HK-2 (cell line): ENCODE measurements around the gene SH2D3C.

Experiments used
- DNase-seq: peaks from one replicate; pipeline ENCODE4 v3.0.0-alpha.2; 2018; ENCODE audit not compliant: unreplicated experiment

Gene SH2D3C

GRCh38 chr9:127808347-127809001 is 30.0 kb upstream of the SH2D3C start:
- no peak for DNase-seq

DNA sequence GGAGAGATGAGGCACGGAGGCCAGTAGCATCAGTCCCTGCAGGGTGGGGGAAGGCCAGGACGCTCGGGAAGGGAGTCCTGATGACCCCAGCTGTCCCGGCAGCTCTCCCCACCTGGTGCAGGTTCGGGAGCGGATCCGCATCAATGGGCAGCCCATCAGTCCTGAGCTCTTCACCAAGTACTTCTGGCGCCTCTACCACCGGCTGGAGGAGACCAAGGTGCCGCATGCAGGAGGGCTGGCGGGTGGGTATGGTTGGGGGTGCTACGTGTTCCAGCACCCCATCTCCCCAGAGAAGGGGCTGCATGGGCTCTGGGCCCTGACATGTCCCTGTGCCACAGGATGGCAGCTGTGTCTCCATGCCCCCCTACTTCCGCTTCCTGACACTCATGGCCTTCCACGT is 28.4 kb upstream of the SH2D3C start:
- no peak for DNase-seq

DNA sequence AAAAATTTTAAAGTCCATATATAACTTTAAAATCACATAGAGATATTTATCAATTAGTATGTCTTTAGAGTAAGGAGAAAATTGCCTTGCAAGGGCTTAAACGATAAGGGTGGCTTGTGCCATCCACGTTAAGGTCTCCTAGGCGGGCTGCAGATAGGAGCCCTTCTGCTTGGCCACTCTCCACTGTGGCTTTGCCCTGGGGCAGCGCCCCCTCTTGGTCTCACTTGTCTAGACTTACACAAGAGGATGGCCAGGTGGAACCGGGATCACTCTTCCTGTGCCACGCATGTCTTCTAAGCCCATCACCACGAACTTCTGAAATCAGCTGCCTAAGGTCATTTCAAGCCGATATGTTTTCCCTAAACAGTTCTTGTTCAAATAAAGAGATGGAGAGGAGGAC is 27.2 kb upstream of the SH2D3C start:
- no peak for DNase-seq

DNA sequence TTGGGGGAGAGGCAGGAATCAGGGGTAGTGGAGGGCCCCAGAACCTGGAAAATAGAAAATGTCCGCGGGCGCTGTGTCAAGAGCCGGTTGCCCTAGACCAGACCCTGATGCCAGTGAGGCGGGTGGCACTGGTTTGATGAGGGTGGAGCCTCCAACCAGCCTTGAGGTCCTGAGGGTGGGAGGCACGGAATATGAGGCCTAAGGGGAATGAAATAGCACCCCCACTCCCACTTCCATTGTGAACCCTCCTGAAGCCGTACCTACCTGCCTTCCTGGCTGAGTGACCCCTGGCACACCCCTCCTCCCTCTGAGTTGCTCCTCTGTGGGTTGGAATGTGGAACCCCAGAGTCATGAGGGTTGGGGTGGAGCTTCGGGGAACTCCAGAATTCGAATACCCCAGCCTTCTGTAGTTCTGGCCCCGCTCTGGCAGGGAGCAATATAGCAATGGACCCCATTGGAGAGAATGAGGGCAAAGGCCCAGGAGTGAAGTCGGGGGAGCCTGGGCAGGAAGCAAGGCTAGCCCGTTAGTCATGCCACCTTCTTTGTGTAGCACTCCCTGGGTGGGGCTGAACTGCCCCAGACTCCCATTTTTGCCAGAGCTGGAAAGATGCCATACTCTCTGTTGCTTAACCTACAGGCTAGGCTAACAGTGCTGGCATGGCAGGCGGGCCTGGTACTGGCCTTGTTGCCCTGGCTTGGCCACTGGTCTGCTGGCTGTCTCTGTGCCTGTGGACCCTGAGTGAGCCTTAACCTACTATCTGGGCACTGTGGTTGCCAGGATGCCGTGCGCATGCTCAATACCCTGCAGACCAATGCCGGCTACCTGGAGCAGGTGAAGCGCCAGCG is 25.3 kb upstream of the SH2D3C start:
- DNase-seq, result peak; percentile 57

DNA sequence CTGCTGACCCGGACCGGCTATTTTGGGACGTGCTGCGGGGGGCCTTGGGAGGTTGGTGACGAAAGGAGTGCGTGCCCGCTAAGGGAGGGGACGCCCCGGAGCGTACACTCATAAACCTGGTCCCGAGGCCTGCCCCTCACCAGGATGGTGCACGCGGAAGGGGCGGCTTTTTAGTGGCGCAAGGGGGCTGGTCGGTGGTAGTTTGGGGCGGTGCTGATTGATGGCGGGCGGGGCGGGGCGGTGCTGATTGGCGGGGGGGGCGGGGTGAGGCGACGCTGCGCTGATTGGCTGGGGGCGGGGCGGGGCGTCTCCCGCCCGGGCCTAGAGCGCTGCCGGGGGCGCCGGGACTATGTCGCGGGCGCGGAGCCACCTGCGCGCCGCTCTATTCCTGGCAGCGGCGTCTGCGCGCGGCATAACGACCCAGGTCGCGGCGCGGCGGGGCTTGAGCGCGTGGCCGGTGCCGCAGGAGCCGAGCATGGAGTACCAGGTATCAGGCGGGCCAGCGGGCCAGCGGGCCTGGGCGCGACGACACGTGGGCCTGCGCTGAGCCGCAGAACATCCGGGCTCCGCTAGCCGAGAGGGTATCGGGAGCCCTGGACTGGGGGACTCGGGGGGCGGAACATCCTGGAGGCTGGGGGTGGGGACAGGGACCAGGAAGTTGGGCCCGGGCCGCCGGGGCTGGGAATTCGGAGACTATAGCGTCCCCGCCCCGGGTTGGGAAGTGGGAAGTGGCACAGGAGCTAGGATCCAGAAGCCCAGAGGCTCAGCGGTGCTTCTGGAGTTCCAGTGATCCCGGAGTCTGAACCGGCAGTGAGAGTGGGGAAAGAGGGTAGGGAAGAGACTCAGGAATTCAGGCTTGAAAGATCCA is 24.3 kb upstream of the SH2D3C start, which contains the start of gene FPGS:
TSS of gene FPGS (plus strand) at position 307 of the 868 bp plus-strand sequence. CDS start at position 350, 43 bp downstream.
- DNase-seq, result peak; percentile 91

DNA sequence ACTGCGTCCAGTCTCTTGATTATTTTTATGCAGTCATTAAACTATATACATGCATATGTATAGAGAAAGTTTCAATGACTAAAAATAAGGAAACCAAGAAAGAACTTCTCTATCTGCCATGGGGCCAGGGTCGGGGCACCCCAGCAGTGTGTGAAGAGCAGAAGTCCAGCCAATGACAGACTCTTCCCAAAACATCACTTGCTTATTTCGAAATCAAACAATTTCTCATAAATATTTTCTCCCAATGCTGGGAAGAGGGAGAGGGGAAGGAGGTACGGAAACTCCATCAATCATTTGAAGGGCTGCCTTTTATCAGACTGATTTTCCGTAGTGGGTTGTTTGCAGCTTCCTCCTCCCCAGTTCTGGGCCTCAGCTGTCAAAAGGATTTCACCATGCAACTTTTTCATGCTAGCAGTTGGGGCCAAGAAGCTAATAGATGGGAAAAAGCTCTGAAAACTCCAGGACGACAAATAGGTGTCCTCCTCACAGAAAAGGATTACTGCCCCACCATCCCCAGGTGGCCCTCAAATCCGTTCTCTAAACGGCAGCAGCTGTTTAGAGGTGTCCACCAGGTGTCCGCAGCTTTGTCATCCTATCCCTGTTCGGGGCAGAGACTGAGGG is 23.6 kb upstream of the SH2D3C start:
- no peak for DNase-seq

- no peak for DNase-seq
Observed at GRCh38 chr9:127796852-127797370, 18.4 kb upstream of the SH2D3C start.

- DNase-seq, result no peak
Observed at GRCh38 chr9:127796225-127796813, 17.9 kb upstream of the SH2D3C start.

DNA sequence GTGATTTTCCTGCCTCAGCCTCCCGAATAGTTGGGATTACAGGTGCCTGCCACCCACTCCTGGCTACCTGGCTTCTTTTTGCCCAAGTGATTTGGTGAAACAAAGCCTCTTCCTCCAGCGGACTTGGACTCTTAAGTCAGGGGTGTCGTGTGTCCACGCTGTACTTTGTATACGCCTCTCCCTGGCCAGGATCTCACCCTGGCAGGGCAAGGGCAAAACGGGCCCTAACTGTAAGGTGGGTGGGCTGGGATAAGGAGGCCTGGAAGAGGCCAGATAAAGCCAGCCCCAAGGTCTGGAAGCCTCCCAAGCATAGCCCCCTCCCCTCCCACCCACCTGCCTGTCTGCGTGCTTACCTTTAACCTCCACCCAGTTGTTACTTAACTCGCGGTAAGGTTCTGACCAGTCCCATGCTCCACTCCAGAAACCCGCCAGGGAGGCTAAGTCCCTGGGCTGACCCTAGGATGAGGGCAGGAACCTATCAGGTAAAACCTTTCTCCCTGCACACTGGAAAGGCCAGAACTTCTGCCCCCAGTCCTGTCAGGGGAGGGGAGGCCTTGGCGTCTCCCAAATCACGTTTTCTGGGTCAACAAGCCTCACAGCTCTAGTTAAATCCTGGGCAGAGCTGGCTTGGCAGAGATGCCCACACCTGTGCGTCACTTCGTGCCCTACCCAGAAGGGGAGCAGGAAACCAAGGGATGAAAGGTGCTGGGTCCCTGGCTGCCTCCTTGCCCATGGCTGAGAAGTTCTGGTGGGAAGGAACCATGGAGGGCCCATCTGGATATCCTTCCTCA is 15.7 kb upstream of the SH2D3C start:
- DNase-seq, result no peak

- DNase-seq, result no peak
Observed at GRCh38 chr9:127793093-127793708, 14.7 kb upstream of the SH2D3C start.

DNA sequence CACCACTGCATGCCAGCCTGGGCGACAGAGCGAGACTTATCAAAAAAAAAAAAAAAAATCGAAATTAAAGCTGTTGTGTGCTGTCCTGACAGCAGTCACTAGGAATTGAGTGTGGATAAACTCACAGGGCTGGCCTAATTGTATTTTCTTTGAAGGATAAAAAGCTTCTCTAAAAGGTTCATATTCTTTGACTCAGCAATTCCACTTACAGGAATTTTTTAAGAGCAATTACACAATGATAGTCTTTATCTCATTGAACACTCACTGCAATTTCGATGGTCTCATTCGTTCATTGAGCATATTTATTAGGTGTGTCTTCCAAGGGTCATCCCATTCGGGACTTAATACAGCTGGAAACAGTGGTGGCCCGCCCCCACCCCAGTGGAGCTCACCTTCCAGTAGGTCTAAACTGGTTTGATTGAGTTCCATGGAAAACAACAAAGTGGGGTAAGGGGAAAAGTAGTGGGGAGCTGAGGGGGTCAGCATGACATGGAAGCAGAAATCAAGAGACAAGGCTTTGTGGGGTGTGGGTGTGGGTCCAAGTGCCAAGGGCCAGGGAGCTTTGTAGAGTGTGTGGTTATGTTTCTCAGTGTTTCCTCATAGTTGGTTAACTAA is 14.1 kb upstream of the SH2D3C start:
- DNase-seq, result no peak

GRCh38 chr9:127791085-127791484 is 12.6 kb upstream of the SH2D3C start:
- no peak for DNase-seq

DNA sequence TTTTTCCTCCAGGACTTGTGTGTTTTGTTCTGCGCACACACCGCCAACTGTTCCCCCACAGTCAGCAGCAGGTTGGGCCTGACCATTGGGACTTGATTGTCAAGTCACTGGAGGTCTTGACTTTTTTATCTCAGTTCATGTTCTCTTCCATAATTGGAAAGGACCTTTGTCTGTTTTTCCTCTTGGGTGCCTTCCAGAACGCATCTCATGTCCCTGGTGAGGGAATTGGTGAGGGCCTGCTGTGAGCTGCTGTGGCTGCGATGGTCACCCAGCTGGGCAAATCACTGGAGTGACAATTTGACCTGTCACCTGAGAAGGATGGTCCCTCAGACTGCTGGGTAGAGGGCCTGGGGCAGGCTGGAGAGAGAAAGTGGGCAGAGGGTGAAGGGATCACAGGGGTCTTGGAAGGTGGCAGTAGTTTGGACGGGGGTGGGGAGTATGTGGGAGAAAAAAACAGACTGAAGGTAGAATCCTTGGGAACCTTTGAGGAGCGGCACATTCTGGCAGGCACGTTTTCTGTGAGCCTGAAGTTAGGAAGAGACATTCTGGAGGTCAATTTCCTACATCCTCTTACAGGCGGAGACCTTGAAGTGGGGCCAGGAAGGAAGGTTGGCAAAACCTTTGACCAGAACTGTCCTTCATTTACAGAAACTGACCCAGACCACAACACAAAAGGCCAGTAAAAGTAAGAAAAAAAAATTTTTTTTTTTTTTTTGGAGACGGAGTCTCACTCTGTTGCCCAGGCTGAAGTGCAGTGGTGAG is 11.8 kb upstream of the SH2D3C start:
- DNase-seq, result no peak

DNA sequence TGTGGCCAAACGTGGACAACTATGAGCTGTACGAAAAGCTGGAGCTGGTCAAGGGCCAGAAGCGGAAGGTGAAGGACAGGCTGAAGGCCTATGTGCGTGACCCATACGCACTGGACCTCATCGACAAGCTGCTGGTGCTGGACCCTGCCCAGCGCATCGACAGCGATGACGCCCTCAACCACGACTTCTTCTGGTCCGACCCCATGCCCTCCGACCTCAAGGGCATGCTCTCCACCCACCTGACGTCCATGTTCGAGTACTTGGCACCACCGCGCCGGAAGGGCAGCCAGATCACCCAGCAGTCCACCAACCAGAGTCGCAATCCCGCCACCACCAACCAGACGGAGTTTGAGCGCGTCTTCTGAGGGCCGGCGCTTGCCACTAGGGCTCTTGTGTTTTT is 10.7 kb upstream of the SH2D3C start:
- DNase-seq, result no peak

GRCh38 chr9:127788337-127789011 is 10.0 kb upstream of the SH2D3C start:
- DNase-seq, result no peak

DNA sequence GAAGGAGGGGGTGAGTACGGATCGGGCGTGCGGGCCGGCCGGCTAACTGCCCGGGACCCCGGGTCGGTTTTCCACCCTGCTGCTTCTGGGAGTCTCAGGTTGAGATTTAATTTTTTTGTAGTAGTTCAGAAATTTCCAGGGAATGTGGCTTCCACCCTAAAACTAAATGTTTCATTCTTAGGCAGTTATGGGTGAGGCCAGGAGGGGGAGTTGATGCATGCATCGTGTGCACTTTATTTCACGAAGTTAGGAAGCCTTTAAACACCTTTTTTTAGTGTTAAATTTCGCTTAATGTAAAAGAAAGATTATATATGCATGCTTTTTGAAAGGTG is 8.3 kb upstream of the SH2D3C start:
- DNase-seq, result no peak

GRCh38 chr9:127785933-127786772 is 7.7 kb upstream of the SH2D3C start, which contains the start of gene CDK9:
Gene CDK9, plus strand, starts transcription at chr9:127786034. Its CDS starts 115 bp downstream, at chr9:127786149.
- DNase-seq, result peak; percentile 91
